H9 (cell line): ENCODE results near the gene APP. TPM values are rescaled to one million over a fixed set of nuclear protein-coding genes. Genes with fewer than 3 reads are reported as not detected.

Experiments used
- DNase-seq: peaks from one replicate; pipeline ENCODE4 v3.0.0-alpha.2; 2017
- H2AFZ ChIP-seq: one replicate; pipeline ENCODE4 v1.6.1; 2013; ENCODE audit warnings: mild to moderate bottlenecking, low read length, control low read depth, moderate library complexity
- H2AK5ac ChIP-seq: 2 replicates; pipeline ENCODE4 v1.6.1; 2013; ENCODE audit warnings: low read length, control low read depth, mixed read lengths; ENCODE audit not compliant: insufficient read length
- H2BK120ac ChIP-seq: one replicate; pipeline ENCODE4 v1.6.1; 2013; ENCODE audit warnings: low read depth, mild to moderate bottlenecking, low read length, control low read depth, inconsistent platforms; ENCODE audit not compliant: poor library complexity, severe bottlenecking
- H2BK12ac ChIP-seq: 2 replicates; pipeline ENCODE4 v1.6.1; 2013; ENCODE audit warnings: low read length, control low read depth, mixed read lengths, low read depth; ENCODE audit not compliant: insufficient read length
- H2BK15ac ChIP-seq: 2 replicates; pipeline ENCODE4 v1.6.1; 2013; ENCODE audit warnings: low read depth, low read length, control low read depth
- H2BK20ac ChIP-seq: one replicate; pipeline ENCODE4 v1.6.1; 2013; ENCODE audit warnings: low read depth, mild to moderate bottlenecking, low read length, control low read depth, inconsistent platforms; ENCODE audit not compliant: poor library complexity, severe bottlenecking
- H2BK5ac ChIP-seq: 2 replicates; pipeline ENCODE4 v1.6.1; 2013; ENCODE audit warnings: low read length, control low read depth, mixed read lengths; ENCODE audit not compliant: insufficient read length
- H3K14ac ChIP-seq: 2 replicates; pipeline ENCODE4 v1.6.1; 2013; ENCODE audit warnings: low read length, control low read depth; ENCODE audit not compliant: insufficient read depth
- H3K18ac ChIP-seq: 2 replicates; pipeline ENCODE4 v1.6.1; 2013; ENCODE audit warnings: low read depth, mild to moderate bottlenecking, mixed read lengths, low read length, control low read depth; ENCODE audit not compliant: insufficient read length
- H3K23ac ChIP-seq: 2 replicates; pipeline ENCODE4 v1.6.1; 2013; ENCODE audit warnings: low read length, control low read depth, mixed read lengths, low read depth; ENCODE audit not compliant: insufficient read length
- H3K23me2 ChIP-seq: 2 replicates; pipeline ENCODE4 v1.6.1; 2013; ENCODE audit warnings: low read depth, mild to moderate bottlenecking, mixed read lengths, low read length, control low read depth; ENCODE audit not compliant: insufficient read length, poor library complexity, severe bottlenecking
- H3K27ac ChIP-seq: 2 replicates; pipeline ENCODE4 v1.5.1; 2013; ENCODE audit warnings: low read length, control low read depth, mixed read lengths, low read depth; ENCODE audit not compliant: insufficient read length
- H3K27me3 ChIP-seq: 2 replicates; pipeline ENCODE4 v1.6.1; 2013; ENCODE audit warnings: low read length, control low read depth, inconsistent platforms; ENCODE audit not compliant: insufficient read depth
- H3K4ac ChIP-seq: 2 replicates; pipeline ENCODE4 v1.6.1; 2013; ENCODE audit warnings: low read depth, mild to moderate bottlenecking, control low read depth, inconsistent platforms, low read length, moderate library complexity
- H3K4me1 ChIP-seq: 2 replicates; pipeline ENCODE4 v1.6.1; 2013; ENCODE audit warnings: low read length, control low read depth, inconsistent platforms; ENCODE audit not compliant: insufficient read depth
- H3K4me2 ChIP-seq: 2 replicates; pipeline ENCODE4 v1.6.1; 2013; ENCODE audit warnings: low read length, control low read depth, mixed read lengths; ENCODE audit not compliant: insufficient read length, insufficient read depth
- H3K56ac ChIP-seq: 2 replicates; pipeline ENCODE4 v1.6.1; 2013; ENCODE audit warnings: low read depth, mild to moderate bottlenecking, mixed read lengths, low read length, control low read depth; ENCODE audit not compliant: insufficient read length
- H3K79me1 ChIP-seq: 2 replicates; pipeline ENCODE4 v1.6.1; 2013; ENCODE audit warnings: low read depth, mild to moderate bottlenecking, moderate library complexity, low read length, control low read depth, inconsistent platforms; ENCODE audit not compliant: insufficient read depth, poor library complexity, severe bottlenecking
- H3K79me2 ChIP-seq: 2 replicates; pipeline ENCODE4 v1.6.1; 2013; ENCODE audit warnings: low read length, control low read depth, inconsistent platforms; ENCODE audit not compliant: insufficient read depth
- H3K9ac ChIP-seq: 2 replicates; pipeline ENCODE4 v1.6.1; 2013; ENCODE audit warnings: low read length, control low read depth, mixed read lengths; ENCODE audit not compliant: insufficient read length; ENCODE audit errors: extremely low read depth
- H3K9me3 ChIP-seq: one replicate; pipeline ENCODE4 v1.6.1; 2013; ENCODE audit warnings: low read depth, low read length, inconsistent platforms; ENCODE audit not compliant: control insufficient read depth
- H3T11ph ChIP-seq: one replicate; pipeline ENCODE4 v1.6.1; 2013; ENCODE audit warnings: mild to moderate bottlenecking, low read length, control low read depth, inconsistent platforms
- H4K20me1 ChIP-seq: one replicate; pipeline ENCODE4 v1.6.1; 2013; ENCODE audit not compliant: control insufficient read depth, insufficient read length, insufficient read depth
- H4K5ac ChIP-seq: 2 replicates; pipeline ENCODE4 v1.6.1; 2013; ENCODE audit warnings: low read depth, mild to moderate bottlenecking, mixed read lengths, low read length, control low read depth; ENCODE audit not compliant: insufficient read length
- H4K8ac ChIP-seq: replicated peaks from 2 replicates; pipeline ENCODE4 v1.6.1; 2013; ENCODE audit warnings: low read length, control low read depth, mixed read lengths, low read depth; ENCODE audit not compliant: insufficient read length
- H4K91ac ChIP-seq: 2 replicates; pipeline ENCODE4 v1.6.1; 2013; ENCODE audit warnings: low read depth, mild to moderate bottlenecking, moderate library complexity, mixed read lengths, low read length, control low read depth; ENCODE audit not compliant: insufficient read length
- H3K27ac Mint-ChIP-seq, 3 experiments: 2 replicates in 2 of 3; 3 replicates in 1 of 3; pipeline ENCODE4 v1.8.0; 2020 to 2021; ENCODE audit warnings: mixed read lengths in 3 of 3, mild to moderate bottlenecking in 1 of 3, moderate library complexity in 1 of 3
- H3K27me3 Mint-ChIP-seq: 2 replicates; pipeline ENCODE4 v1.8.0; 2021; ENCODE audit warnings: low read depth, mild to moderate bottlenecking, moderate library complexity, mixed read lengths
- H3K36me3 Mint-ChIP-seq, 3 experiments: 2 replicates in 2 of 3; 3 replicates in 1 of 3; pipeline ENCODE4 v1.8.0; 2020 to 2021; ENCODE audit warnings: low read depth in 3 of 3, mixed read lengths in 3 of 3; ENCODE audit not compliant: insufficient read depth in 1 of 3
- H3K4me1 Mint-ChIP-seq, 2 experiments: 2 replicates each; pipeline ENCODE4 v1.8.0; 2020; ENCODE audit warnings: mixed read lengths in 2 of 2
- H3K4me3 Mint-ChIP-seq, 2 experiments: 2 replicates in 1 of 2; 3 replicates in 1 of 2; pipeline ENCODE4 v1.8.0; 2020 to 2021; ENCODE audit warnings: mild to moderate bottlenecking in 2 of 2, mixed read lengths in 2 of 2, moderate library complexity in 1 of 2
- H3K9me3 Mint-ChIP-seq, 2 experiments: 2 replicates in 1 of 2; 3 replicates in 1 of 2; pipeline ENCODE4 v1.8.0; 2020; ENCODE audit warnings: mild to moderate bottlenecking in 2 of 2, mixed read lengths in 2 of 2, moderate library complexity in 1 of 2
- WGBS: extraction: QIAGEN DNeasy Blood & Tissue Kit; methylation state at CpG from one replicate; pipeline ENCODE4 v1.1.7; 2013; ENCODE audit warnings: missing lambda C conversion rate, low lambda C conversion rate, mixed read lengths; ENCODE audit not compliant: insufficient read length; ENCODE audit errors: extremely low coverage; 5-methylcytosine and 5-hydroxymethylcytosine counted together
- total RNA-seq: library from RNA; stranded (reverse); gene quantifications from 2 replicates; pipeline ENCODE4 v1.2.1, GENCODE V29; 2021
- TF ChIP-seq, protein P1 (sequence below): fragments of 200-600 bp; sonication (generic); conservative IDR thresholded peaks from 3 replicates; pipeline ENCODE4 v1.8.0; 2021; ENCODE audit warnings: antibody characterized with exemption, mild to moderate bottlenecking

APP gene
- total RNA-seq, 1 experiment from 2014 or later: 380 TPM

DNA sequence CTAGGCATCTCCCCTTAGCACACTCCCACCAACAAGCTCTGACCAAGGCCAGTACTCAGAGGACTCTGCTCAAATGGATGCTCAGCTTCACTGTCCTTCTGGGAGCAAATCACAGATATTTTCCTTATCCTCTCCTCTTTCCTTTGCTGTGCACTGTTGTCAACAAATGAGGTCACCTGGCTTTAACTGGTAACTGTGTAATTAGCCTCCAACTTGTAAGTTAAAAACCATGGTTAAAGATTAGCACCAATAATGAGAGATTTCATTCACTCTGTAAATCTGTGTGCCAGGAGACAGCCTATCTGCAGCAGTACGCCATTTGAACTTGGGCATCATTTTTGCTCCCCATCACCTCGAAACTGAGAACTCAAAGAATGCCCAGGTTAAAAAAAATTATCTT lies 286.3 kb downstream of the APP start:
- Histone ChIP-seq H3K23me2 (peaks cover 2% of the 10 kb centered on the region), H2AFZ (no peak overlapping the region), H3K18ac (no peak overlapping the region), H2BK15ac (no peak overlapping the region), H3K56ac (no peak overlapping the region), H4K91ac (no peak overlapping the region), H3K4me1 (no peaks in the 10 kb centered on the region), H3K4ac (no peak overlapping the region), H3K79me1 (no peaks in the 10 kb centered on the region), H3K79me2 (no peaks in the 10 kb centered on the region), H3T11ph (no peak overlapping the region), H3K27ac (no peak overlapping the region), H4K8ac (no peak overlapping the region), H2AK5ac (no peak overlapping the region), H2BK12ac (no peak overlapping the region), H3K14ac (no peak overlapping the region), H2BK120ac (no peak overlapping the region), H2BK5ac (no peak overlapping the region), H4K5ac (no peak overlapping the region), H4K20me1 (no peaks in the 10 kb centered on the region), H3K23ac (no peak overlapping the region), H3K27me3 (no peaks in the 10 kb centered on the region), H2BK20ac (no peak overlapping the region), H3K9ac (no peak overlapping the region), H3K9me3 (no peaks in the 10 kb centered on the region), H3K4me2 (no peak overlapping the region)
- no peaks in the 10 kb centered on the region for H3K4me1 Mint-ChIP-seq
- H3K4me3 Mint-ChIP-seq: no peak overlapping the region
- no peaks in the 10 kb centered on the region for H3K27me3 Mint-ChIP-seq
- H3K9me3 Mint-ChIP-seq: peaks cover 11 to 12% of the 10 kb centered on the region in 2 experiments
- DNase-seq: no peak
- TF ChIP-seq, protein P1, sequence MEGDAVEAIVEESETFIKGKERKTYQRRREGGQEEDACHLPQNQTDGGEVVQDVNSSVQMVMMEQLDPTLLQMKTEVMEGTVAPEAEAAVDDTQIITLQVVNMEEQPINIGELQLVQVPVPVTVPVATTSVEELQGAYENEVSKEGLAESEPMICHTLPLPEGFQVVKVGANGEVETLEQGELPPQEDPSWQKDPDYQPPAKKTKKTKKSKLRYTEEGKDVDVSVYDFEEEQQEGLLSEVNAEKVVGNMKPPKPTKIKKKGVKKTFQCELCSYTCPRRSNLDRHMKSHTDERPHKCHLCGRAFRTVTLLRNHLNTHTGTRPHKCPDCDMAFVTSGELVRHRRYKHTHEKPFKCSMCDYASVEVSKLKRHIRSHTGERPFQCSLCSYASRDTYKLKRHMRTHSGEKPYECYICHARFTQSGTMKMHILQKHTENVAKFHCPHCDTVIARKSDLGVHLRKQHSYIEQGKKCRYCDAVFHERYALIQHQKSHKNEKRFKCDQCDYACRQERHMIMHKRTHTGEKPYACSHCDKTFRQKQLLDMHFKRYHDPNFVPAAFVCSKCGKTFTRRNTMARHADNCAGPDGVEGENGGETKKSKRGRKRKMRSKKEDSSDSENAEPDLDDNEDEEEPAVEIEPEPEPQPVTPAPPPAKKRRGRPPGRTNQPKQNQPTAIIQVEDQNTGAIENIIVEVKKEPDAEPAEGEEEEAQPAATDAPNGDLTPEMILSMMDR: no peak
- H3K36me3 Mint-ChIP-seq: peaks cover 69 to 86% (median 85%) of the 10 kb centered on the region in 3 experiments
- peak overlapping the region in 1 of 3 experiments; percentile 50; a peak in 2 of 7 replicates for H3K27ac Mint-ChIP-seq
- WGBS: no CpG with 5 or more reads among the region's 2 CpGs
